Neural cell (in vitro differentiated cells): ENCODE data around the gene KDM4C. TPM values are rescaled to one million over a fixed set of nuclear protein-coding genes. Genes with fewer than 3 reads are reported as not detected.

Source experiments
- H2AFZ ChIP-seq: fragments of 200-600, 300-800 bp; sonication (generic), shearing (Covaris generic); 2 replicates; pipeline ENCODE4 v1.6.0; 2014; ENCODE audit warnings: low read depth, mild to moderate bottlenecking, antibody characterized with exemption, low read length, moderate library complexity
- H3F3A ChIP-seq: fragments of 200-600 bp; shearing (Covaris generic); 2 replicates; pipeline ENCODE4 v1.6.1; 2016; ENCODE audit warnings: mild to moderate bottlenecking, moderate library complexity, mixed read lengths, antibody characterized with exemption, low read length; ENCODE audit not compliant: insufficient read depth, poor library complexity, severe bottlenecking
- H3K27ac ChIP-seq: fragments of 200-600, 300-800 bp; sonication (generic), shearing (Covaris generic); 2 replicates; pipeline ENCODE4 v1.5.1; 2014; ENCODE audit warnings: mild to moderate bottlenecking, low read length, moderate library complexity
- H3K27me3 ChIP-seq: fragments of 300-800, 200-600 bp; sonication (generic), shearing (Covaris generic); 2 replicates; pipeline ENCODE4 v1.6.0; 2014; ENCODE audit warnings: mild to moderate bottlenecking, low read depth, low read length, moderate library complexity; ENCODE audit not compliant: insufficient read depth
- H3K36me3 ChIP-seq: fragments of 300-800, 200-600 bp; sonication (generic), shearing (Covaris generic); 2 replicates; pipeline ENCODE4 v1.5.1; 2014; ENCODE audit warnings: mild to moderate bottlenecking, antibody characterized with exemption, low read length, moderate library complexity; ENCODE audit not compliant: insufficient read depth
- H3K4me2 ChIP-seq: fragments of 300-800, 200-600 bp; sonication (generic), shearing (Covaris generic); 2 replicates; pipeline ENCODE4 v1.6.0; 2014; ENCODE audit warnings: mild to moderate bottlenecking, low read length
- H3K4me3 ChIP-seq: fragments of 300-800, 200-600 bp; sonication (generic), shearing (Covaris generic); 2 replicates; pipeline ENCODE4 v1.5.1; 2014; ENCODE audit warnings: mild to moderate bottlenecking, low read length, moderate library complexity
- H3K79me2 ChIP-seq: fragments of 200-600 bp; shearing (Covaris generic); replicated peaks from 2 replicates; pipeline ENCODE4 v1.6.0; 2014; ENCODE audit warnings: mild to moderate bottlenecking, low read length, moderate library complexity; ENCODE audit not compliant: insufficient read depth
- H3K9ac ChIP-seq: fragments of 300-800, 200-600 bp; sonication (generic), shearing (Covaris generic); 2 replicates; pipeline ENCODE4 v1.6.1; 2016; ENCODE audit warnings: mild to moderate bottlenecking, low read length, mixed read lengths
- H3K9me2 ChIP-seq: fragments of 200-600 bp; shearing (Covaris generic); 2 replicates; pipeline ENCODE4 v1.6.1; 2016; ENCODE audit warnings: mild to moderate bottlenecking, low read length, mixed read lengths; ENCODE audit not compliant: insufficient read depth
- H3K9me3 ChIP-seq: fragments of 200-600, 300-800 bp; sonication (generic), shearing (Covaris generic); 2 replicates; pipeline ENCODE4 v1.6.1; 2016; ENCODE audit warnings: mild to moderate bottlenecking, mixed run types, low read length, moderate library complexity, mixed read lengths
- H4K20me1 ChIP-seq: fragments of 200-600 bp; shearing (Covaris generic); 2 replicates; pipeline ENCODE4 v1.6.1; 2016; ENCODE audit warnings: mild to moderate bottlenecking, mixed run types; ENCODE audit not compliant: insufficient read depth
- CTCF ChIP-seq: fragments of 450-650 bp; IDR thresholded peaks from 2 replicates; pipeline ENCODE4 v1.5.1; 2014; ENCODE audit warnings: antibody characterized with exemption, mild to moderate bottlenecking, moderate library complexity; ENCODE audit not compliant: poor library complexity, severe bottlenecking
- EP300 ChIP-seq: fragments of 450-650 bp; conservative IDR thresholded peaks from 2 replicates; pipeline ENCODE4 v1.6.1; 2014; ENCODE audit warnings: antibody characterized with exemption, mild to moderate bottlenecking, moderate library complexity; ENCODE audit not compliant: poor library complexity, severe bottlenecking
- MXI1 ChIP-seq: fragments of 450-650 bp; conservative IDR thresholded peaks from 2 replicates; pipeline ENCODE4 v1.6.1; 2014; ENCODE audit warnings: antibody characterized with exemption, mild to moderate bottlenecking; ENCODE audit not compliant: poor library complexity, severe bottlenecking
- POLR2AphosphoS5 ChIP-seq: IDR thresholded peaks from 2 replicates; pipeline ENCODE4 v1.6.1; 2012
- REST ChIP-seq: IDR thresholded peaks from 2 replicates; pipeline ENCODE4 v1.6.1; 2012; ENCODE audit warnings: borderline replicate concordance
- SMC3 ChIP-seq: fragments of 450-650 bp; conservative IDR thresholded peaks from 2 replicates; pipeline ENCODE4 v1.6.1; 2014; ENCODE audit warnings: antibody characterized with exemption, mild to moderate bottlenecking, moderate library complexity; ENCODE audit not compliant: poor library complexity
- TAF1 ChIP-seq: IDR thresholded peaks from 2 replicates; pipeline ENCODE4 v1.6.1; 2012; ENCODE audit warnings: low read depth
- polyA plus RNA-seq: library from polyadenylated mRNA; depleted of rRNA; stranded (reverse); fragments of >200 nt; gene quantifications from 2 replicates; pipeline ENCODE4 v1.2.3, GENCODE V29; 2014

Gene KDM4C
- polyA plus RNA-seq, 1 donor from 2014 or later, result 21.1 TPM

DNA sequence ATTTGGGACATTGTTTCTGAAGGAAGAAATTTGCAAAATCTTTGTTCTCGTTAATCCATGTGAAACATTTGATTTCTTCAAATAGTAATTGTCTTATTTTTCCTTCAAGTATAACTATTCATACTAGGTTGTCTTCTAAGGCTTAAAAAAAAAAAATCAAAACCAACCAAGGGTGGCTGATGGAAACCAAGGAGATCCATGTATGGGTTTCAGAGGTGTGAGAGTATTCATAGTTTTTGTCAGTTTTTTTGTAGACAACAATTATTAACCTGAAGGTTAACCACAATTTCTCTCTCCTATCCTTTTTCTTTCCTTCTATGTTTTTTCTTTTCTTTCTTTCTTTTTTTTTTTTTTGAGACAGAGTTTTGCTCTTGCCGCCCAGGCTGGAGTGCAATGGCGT is 35.4 kb downstream of the KDM4C start:
- no peaks in the 10 kb centered on the region for H4K20me1 ChIP-seq
- no peak overlapping the region for H3K4me3 ChIP-seq
- H3F3A ChIP-seq, result no peaks in the 10 kb centered on the region
- H3K9me2 ChIP-seq, result no peaks in the 10 kb centered on the region
- H3K27ac ChIP-seq, result no peak overlapping the region
- no peak overlapping the region for H2AFZ ChIP-seq
- H3K4me2 ChIP-seq, result no peak overlapping the region
- no peaks in the 10 kb centered on the region for H3K9me3 ChIP-seq
- H3K9ac ChIP-seq, result no peak overlapping the region
- H3K27me3 ChIP-seq, result no peaks in the 10 kb centered on the region
- peaks cover 3% of the 10 kb centered on the region for H3K36me3 ChIP-seq
- TF ChIP-seq POLR2AphosphoS5 (no peak), TAF1 (no peak)
- H3K79me2 ChIP-seq, result no peaks in the 10 kb centered on the region

DNA sequence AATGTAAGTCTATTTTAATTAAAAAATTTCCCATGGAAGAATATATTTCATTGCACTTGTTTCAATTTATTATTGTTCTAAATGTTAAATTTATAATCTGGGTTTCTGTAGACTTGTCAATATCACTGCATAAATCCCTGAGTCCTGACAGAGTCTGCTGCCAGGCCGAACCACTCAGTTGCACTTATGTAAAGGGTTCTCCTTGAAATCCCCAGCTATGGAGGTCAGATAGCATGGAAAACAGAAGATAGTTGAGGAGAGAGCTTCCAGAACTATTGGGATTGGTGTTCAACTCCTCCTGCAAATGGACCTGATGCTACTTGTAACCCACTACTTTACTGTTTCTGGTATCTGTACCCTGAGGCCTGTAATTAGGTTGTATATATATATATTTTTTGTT is 37.2 kb downstream of the KDM4C start:
- no peak for TF ChIP-seq CTCF
- H3K27ac ChIP-seq, result no peak overlapping the region
- no peaks in the 10 kb centered on the region for H4K20me1 ChIP-seq

DNA sequence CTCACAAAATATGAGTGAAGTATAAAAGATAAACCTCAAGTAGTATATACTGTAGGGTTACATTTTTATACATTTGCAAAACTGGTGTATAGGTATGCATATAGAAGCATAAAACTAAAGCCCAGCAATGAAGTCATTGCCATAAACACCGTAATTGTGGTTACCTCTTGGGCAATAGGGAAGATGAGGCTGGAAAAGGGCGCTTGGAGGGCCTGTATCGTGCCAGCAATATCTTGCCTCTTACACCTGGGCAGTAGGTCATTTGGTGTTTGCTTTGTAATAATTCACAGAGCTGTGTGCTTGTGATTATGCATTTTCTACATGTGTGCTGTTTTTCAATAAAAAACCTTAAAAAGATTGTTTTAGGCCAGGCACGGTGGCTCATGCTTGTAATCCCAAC is 45.2 kb downstream of the KDM4C start:
- no peak for TF ChIP-seq REST
- TF ChIP-seq MXI1, result no peak
- Histone ChIP-seq H3K27me3 (no peaks in the 10 kb centered on the region), H3F3A (no peaks in the 10 kb centered on the region), H3K9me3 (no peaks in the 10 kb centered on the region), H3K9me2 (no peaks in the 10 kb centered on the region), H4K20me1 (no peaks in the 10 kb centered on the region), H3K4me2 (no peak overlapping the region), H3K36me3 (no peaks in the 10 kb centered on the region), H3K27ac (no peak overlapping the region), H3K9ac (no peak overlapping the region), H3K4me3 (no peak overlapping the region), H3K79me2 (no peaks in the 10 kb centered on the region), H2AFZ (no peak overlapping the region)

More for the DNA sequence above, 37.2 kb downstream of the KDM4C start:
- Histone ChIP-seq H2AFZ (no peak overlapping the region), H3K79me2 (no peaks in the 10 kb centered on the region), H3K9me2 (no peaks in the 10 kb centered on the region), H3K9me3 (no peaks in the 10 kb centered on the region), H3F3A (no peaks in the 10 kb centered on the region), H3K36me3 (peaks cover 3% of the 10 kb centered on the region), H3K9ac (no peak overlapping the region), H3K4me2 (no peak overlapping the region), H3K27me3 (no peaks in the 10 kb centered on the region), H3K4me3 (no peak overlapping the region)

GRCh38 chr9:6805532-6805931 is 47.8 kb downstream of the KDM4C start:
- Histone ChIP-seq H3K9ac (no peak overlapping the region), H3K9me2 (no peaks in the 10 kb centered on the region), H3K79me2 (no peaks in the 10 kb centered on the region), H3K4me2 (no peak overlapping the region), H3K36me3 (no peaks in the 10 kb centered on the region), H3K27ac (no peak overlapping the region), H3K4me3 (no peak overlapping the region), H2AFZ (no peak overlapping the region), H3F3A (no peaks in the 10 kb centered on the region), H4K20me1 (no peaks in the 10 kb centered on the region), H3K9me3 (no peaks in the 10 kb centered on the region), H3K27me3 (no peaks in the 10 kb centered on the region)
- TF ChIP-seq SMC3 (no peak), REST (no peak), MXI1 (no peak), CTCF (no peak), TAF1 (no peak), EP300 (no peak)
